HFFc6 (cell line): Measurements from ENCODE around the gene DNAH2. TPM values are rescaled to one million over a fixed set of nuclear protein-coding genes. Genes with fewer than 3 reads are reported as not detected.

Source experiments
- DNase-seq: peaks from one replicate; pipeline ENCODE4 v3.0.0-alpha.2; 2018
- H3K27ac Mint-ChIP-seq: 2 replicates; pipeline ENCODE4 v1.8.0; 2020; ENCODE audit warnings: mild to moderate bottlenecking, mixed read lengths
- H3K27me3 Mint-ChIP-seq: 2 replicates; pipeline ENCODE4 v1.8.0; 2021; ENCODE audit warnings: mild to moderate bottlenecking, moderate library complexity, mixed read lengths; ENCODE audit not compliant: insufficient read depth
- H3K36me3 Mint-ChIP-seq: 2 replicates; pipeline ENCODE4 v1.8.0; 2021; ENCODE audit warnings: low read depth, mixed read lengths
- H3K4me1 Mint-ChIP-seq: 2 replicates; pipeline ENCODE4 v1.8.0; 2020; ENCODE audit warnings: low read depth, mixed read lengths
- H3K4me3 Mint-ChIP-seq: 2 replicates; pipeline ENCODE4 v1.8.0; 2020; ENCODE audit warnings: mild to moderate bottlenecking, moderate library complexity, mixed read lengths
- H3K9me3 Mint-ChIP-seq: 2 replicates; pipeline ENCODE4 v1.8.0; 2020; ENCODE audit warnings: mild to moderate bottlenecking, mixed read lengths
- total RNA-seq, 6 experiments: library from RNA; stranded (reverse); fragmentation: NEBNext Ultra II Directional; extraction: Animal tissue kit (Norgen Biotek cat#: 25700); gene quantifications; 2 replicates in 1 of 6; 3 replicates in 5 of 6; pipeline ENCODE4 v1.2.3, GENCODE V29; 2021
- TF ChIP-seq, protein P1 (sequence below): fragments of 200-600 bp; sonication (generic); IDR thresholded peaks from 2 replicates; pipeline ENCODE4 v1.5.0; 2021; ENCODE audit warnings: antibody characterized with exemption, mild to moderate bottlenecking

The DNAH2 gene
- total RNA-seq, 6 experiments from 2014 or later: not detected

DNA sequence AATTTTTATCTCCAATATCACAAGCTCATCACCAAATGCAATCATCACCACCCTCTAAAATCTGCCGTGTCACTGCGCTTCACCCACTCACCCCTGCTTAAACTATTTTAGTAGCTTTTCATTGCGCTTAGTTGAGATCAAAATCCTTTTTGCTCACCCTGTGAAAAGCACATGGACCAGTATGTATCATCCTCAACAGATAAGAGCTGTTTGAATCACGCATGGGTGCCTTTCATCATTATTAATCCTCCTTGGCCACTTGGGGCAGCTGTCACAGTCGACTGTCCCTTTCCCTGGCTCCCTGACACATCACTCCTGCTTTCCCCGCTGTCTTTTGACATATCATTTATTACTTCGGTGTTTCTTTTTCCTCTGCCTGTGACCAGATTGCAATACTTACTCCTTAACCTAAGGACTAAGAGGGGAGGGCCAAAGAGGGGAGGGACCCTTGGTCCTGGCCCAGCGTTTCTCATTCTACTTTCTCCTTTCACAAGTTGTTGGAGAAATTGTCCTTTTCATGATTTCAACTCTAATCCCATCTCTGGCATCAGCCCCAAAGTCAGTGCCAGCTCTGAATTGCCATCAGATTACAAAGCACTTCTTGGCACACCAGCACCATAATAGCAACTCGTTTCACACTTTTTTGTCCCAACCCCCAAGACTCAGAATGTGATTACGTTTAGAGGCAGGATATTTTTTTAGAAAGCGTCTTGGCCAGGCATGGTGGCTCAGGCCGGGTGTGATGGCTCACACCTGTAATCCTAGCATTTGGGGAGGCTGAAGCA is 107.9 kb downstream of the DNAH2 start:
- Mint-ChIP-seq H3K27me3 (peaks cover 13% of the 10 kb centered on the region), H3K4me3 (no peak overlapping the region), H3K36me3 (no peaks in the 10 kb centered on the region), H3K9me3 (no peaks in the 10 kb centered on the region), H3K4me1 (peaks cover 26% of the 10 kb centered on the region), H3K27ac (no peak overlapping the region)
- no peak for DNase-seq
- TF ChIP-seq, protein P1, sequence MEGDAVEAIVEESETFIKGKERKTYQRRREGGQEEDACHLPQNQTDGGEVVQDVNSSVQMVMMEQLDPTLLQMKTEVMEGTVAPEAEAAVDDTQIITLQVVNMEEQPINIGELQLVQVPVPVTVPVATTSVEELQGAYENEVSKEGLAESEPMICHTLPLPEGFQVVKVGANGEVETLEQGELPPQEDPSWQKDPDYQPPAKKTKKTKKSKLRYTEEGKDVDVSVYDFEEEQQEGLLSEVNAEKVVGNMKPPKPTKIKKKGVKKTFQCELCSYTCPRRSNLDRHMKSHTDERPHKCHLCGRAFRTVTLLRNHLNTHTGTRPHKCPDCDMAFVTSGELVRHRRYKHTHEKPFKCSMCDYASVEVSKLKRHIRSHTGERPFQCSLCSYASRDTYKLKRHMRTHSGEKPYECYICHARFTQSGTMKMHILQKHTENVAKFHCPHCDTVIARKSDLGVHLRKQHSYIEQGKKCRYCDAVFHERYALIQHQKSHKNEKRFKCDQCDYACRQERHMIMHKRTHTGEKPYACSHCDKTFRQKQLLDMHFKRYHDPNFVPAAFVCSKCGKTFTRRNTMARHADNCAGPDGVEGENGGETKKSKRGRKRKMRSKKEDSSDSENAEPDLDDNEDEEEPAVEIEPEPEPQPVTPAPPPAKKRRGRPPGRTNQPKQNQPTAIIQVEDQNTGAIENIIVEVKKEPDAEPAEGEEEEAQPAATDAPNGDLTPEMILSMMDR: peak; percentile 49

DNA sequence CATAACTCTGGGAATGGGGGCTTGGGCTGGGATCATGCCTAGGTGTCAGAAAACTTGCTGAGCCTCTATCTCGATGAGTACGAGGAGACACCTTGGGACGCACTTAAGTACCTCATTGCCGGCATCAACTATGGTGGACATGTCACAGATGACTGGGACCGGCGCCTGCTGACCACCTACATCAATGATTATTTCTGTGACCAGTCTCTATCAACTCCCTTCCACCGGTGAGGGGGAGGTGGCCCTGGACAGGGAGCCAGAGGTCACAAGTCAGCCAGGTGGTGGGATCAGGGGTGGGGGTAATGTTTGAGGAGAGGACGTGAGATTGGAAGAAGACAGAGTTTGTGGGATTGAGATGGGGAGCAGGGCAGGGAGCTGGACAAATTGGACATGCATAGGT is 113.1 kb downstream of the DNAH2 start:
- peaks cover 25% of the 10 kb centered on the region for H3K27me3 Mint-ChIP-seq
- peaks cover 21% of the 10 kb centered on the region for H3K4me1 Mint-ChIP-seq
- TF ChIP-seq, protein P1: no peak
- no peak overlapping the region for H3K4me3 Mint-ChIP-seq
- DNase-seq: no peak
- H3K36me3 Mint-ChIP-seq: no peaks in the 10 kb centered on the region
- no peaks in the 10 kb centered on the region for H3K9me3 Mint-ChIP-seq
- H3K27ac Mint-ChIP-seq: no peak overlapping the region

DNA sequence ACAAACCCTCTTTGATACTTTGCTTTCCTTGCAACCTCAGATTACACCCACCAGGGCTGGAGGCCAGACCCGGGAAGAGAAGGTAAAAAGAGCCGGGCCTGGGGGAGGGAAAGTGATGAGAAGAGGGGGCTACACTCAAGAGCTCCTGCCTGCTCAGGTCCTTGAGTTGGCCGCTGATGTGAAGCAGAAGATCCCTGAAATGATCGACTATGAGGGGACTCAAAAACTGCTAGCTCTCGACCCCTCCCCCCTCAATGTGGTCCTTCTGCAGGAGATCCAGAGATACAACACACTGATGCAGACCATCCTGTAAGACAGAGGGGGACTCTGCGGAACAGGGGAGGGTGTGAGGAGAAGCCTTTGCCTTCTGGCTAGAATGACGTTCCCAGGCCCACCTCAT is 113.7 kb downstream of the DNAH2 start:
- Mint-ChIP-seq H3K9me3 (no peaks in the 10 kb centered on the region), H3K27ac (no peak overlapping the region), H3K36me3 (no peaks in the 10 kb centered on the region), H3K4me3 (no peak overlapping the region), H3K27me3 (peaks cover 27% of the 10 kb centered on the region), H3K4me1 (peaks cover 22% of the 10 kb centered on the region)
- DNase-seq: no peak
- TF ChIP-seq, protein P1: no peak

DNA sequence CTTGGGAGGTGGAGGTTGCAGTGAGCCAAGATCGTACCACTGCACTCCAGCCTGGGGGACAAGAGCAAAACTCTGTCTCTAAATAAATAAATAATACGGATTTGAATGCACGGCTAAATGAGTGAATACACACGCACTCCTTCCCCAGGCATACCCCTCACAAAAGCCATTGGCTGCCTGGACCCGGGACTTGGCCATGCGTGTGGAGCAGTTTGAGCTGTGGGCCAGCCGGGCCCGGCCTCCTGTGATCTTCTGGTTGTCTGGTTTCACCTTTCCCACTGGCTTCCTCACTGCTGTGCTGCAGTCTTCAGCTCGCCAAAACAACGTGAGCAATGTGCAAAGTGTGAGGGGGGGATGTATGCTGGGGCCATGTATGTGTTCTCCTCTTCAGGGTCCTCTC is 114.9 kb downstream of the DNAH2 start:
- H3K4me3 Mint-ChIP-seq: no peak overlapping the region
- H3K4me1 Mint-ChIP-seq: peaks cover 29% of the 10 kb centered on the region
- H3K9me3 Mint-ChIP-seq: no peaks in the 10 kb centered on the region
- H3K27ac Mint-ChIP-seq: no peak overlapping the region
- TF ChIP-seq, protein P1: no peak
- no peaks in the 10 kb centered on the region for H3K36me3 Mint-ChIP-seq
- H3K27me3 Mint-ChIP-seq: peaks cover 27% of the 10 kb centered on the region
- no peak for DNase-seq

DNA sequence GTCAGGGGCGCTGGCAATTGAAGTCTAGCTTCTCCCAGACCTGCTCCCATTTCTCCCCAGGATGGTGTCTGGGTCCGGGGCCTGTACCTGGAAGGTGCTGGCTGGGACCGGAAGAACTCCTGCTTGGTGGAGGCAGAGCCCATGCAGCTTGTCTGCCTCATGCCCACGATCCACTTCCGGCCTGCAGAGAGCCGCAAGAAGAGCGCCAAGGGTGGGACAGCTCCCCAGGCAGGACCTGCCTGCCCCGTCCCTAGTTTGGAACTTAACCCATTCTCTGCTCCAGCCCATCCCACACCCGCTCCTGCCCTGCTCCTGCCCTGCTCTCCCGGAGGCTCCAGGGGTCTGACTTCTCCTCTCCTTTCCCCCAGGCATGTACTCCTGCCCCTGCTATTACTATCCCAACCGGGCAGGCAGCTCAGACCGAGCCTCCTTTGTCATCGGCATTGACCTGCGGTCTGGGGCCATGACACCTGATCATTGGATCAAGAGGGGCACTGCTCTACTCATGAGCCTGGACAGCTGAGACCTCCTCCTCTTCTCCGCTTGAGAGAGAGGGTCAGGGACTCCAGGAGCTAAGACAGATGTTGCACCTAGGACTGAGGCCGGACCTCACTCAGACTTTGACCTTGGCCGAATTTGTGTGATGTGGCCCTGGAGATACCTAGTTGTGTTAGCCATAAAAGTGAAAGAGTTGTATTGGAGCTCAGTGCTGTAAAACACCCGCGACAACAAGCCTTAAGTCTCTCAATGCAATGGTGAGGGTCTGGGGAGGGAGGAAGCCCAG is 115.7 kb downstream of the DNAH2 start:
- H3K27me3 Mint-ChIP-seq: peaks cover 25% of the 10 kb centered on the region
- no peak for DNase-seq
- no peaks in the 10 kb centered on the region for H3K36me3 Mint-ChIP-seq
- H3K9me3 Mint-ChIP-seq: no peaks in the 10 kb centered on the region
- peak overlapping the region; percentile 55 for H3K27ac Mint-ChIP-seq
- TF ChIP-seq, protein P1: no peak
- H3K4me1 Mint-ChIP-seq: peaks cover 35% of the 10 kb centered on the region
- peak overlapping the region; percentile 99 for H3K4me3 Mint-ChIP-seq
